ENCODE measurements around the gene PSMG4. TPM values are rescaled to one million over a fixed set of nuclear protein-coding genes. Genes with fewer than 3 reads are reported as not detected.

PSMG4 gene, protein sequence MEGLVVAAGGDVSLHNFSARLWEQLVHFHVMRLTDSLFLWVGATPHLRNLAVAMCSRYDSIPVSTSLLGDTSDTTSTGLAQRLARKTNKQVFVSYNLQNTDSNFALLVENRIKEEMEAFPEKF
- total RNA-seq = 33.6 and 39.5 TPM in 2 replicates

DNA sequence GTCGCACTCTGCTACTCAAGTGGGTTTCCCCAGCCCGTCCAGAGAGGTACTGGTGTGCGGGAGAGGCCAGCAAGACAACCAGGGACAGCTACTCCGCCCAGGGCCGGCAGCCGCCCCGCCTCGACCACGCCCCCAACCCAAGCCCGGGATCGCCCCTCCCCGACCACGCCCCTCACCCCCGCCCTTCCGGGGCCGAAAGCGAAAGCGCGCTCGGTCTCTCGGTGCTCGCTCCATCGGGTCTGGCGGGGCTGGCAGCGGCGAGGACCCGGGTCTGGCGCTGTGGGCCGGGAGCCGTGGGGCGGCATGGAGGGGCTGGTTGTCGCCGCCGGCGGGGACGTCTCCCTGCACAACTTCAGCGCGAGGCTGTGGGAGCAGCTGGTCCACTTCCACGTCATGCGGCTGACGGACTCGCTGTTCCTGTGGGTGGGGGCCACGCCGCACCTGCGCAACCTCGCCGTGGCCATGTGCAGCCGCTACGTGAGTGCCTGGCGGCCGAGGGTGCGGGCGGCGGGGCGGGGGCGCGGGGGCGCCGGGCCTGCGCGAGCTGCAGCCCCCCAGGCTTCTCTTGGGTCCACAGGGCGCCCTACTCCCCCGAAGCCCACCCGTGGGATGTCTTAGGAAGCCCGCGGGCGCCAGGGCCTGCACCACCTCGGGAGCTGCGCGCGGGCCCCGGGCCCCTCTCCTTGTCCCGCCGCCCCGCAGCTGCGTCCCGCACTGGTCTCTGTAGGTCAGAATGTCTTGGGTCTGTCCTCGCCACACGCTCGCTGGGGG, at the start of gene PSMG4:
PSMG4 (plus strand) TSS at position 228 of the 771 bp plus-strand sequence; CDS start at position 304, 76 bp downstream.

DNA sequence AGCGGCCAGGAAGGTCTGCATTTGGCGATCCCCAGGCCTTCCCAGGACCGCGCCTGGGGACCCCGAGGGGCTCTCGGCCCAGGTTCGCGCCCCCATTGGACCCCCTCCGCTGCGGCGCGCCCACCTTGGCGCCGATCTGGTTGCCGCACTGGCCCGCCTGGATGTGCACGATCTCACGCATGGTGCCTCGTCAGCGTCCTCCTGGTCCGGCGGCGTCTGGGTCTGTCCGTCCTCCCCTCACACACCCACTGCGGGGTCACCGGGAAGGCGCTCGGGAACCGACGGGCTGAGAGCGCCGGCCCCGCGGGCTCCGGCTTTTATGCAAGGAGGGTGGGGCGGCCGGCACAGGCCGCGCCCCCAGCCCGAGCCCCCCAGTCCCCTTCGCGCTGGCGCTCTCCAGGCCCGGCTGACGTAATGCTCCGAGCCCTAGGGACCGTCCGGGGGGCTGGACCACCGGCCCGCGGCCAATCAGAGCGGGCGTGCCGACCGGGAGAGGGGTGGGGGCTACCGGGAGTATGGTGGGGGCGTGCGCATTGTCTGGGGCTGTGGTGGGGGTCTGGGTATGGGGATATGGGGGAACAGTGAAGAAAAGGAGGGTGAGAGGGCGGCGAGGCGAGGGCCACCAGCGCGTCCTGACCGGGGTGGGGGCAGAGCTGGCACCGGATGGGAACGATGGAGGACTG, 31.2 kb upstream of the PSMG4 start, which contains the start of gene TUBB2B:
TUBB2B (minus strand) TSS at position 291 of the 683 bp plus-strand sequence; CDS start at position 181, 110 bp downstream.

Other genes starting within 250 kb of the PSMG4 start
- 16.4 and 22.0 TPM in 2 replicates for gene RIPK1, start 190.5 kb upstream of the PSMG4 start, total RNA-seq
- gene BPHL, start 140.2 kb upstream of the PSMG4 start, total RNA-seq = 16.6 and 16.7 TPM in 2 replicates
- gene TUBB2A, start 101.4 kb upstream of the PSMG4 start, total RNA-seq = 27.7 and 44.1 TPM in 2 replicates
- gene TUBB2B, start 31.3 kb upstream of the PSMG4 start, total RNA-seq = 0.79 and 2.2 TPM in 2 replicates
- 4.4 and 4.9 TPM in 2 replicates for gene SLC22A23, start 198.1 kb downstream of the PSMG4 start, total RNA-seq

All from bronchial smooth muscle cell (primary cell).